Stimulated activated CD8-positive, alpha-beta memory T cell treated with anti-CD3 and anti-CD28 coated beads, Interleukin-2, amount 100 ng/mL, for 48 hours (primary cell): Measurements from ENCODE around the gene SMARCAL1.

Source experiments
- DNase-seq, 2 donors: peaks; one replicate each; pipeline ENCODE4 v3.0.0-alpha.2; 2020; ENCODE audit warnings: low read depth in 2 of 2

The SMARCAL1 gene

GRCh38 chr2:216477283-216478035 lies 65.2 kb downstream of the SMARCAL1 start:
- no peak for DNase-seq

GRCh38 chr2:216478151-216478550 lies 65.9 kb downstream of the SMARCAL1 start:
- no peak for DNase-seq

GRCh38 chr2:216478791-216479190 lies 66.5 kb downstream of the SMARCAL1 start:
- DNase-seq = no peak

GRCh38 chr2:216480221-216480620 lies 67.9 kb downstream of the SMARCAL1 start:
- DNase-seq = no peak

- DNase-seq = no peak
Observed at GRCh38 chr2:216482640-216483039, 70.4 kb downstream of the SMARCAL1 start.

GRCh38 chr2:216485237-216485636 lies 73.0 kb downstream of the SMARCAL1 start:
- no peak for DNase-seq

- no peak for DNase-seq
Observed at GRCh38 chr2:216485745-216486144, 73.5 kb downstream of the SMARCAL1 start.

- no peak for DNase-seq
Observed at GRCh38 chr2:216486271-216486670, 74.0 kb downstream of the SMARCAL1 start.

GRCh38 chr2:216486708-216487107 lies 74.4 kb downstream of the SMARCAL1 start:
- no peak for DNase-seq

GRCh38 chr2:216490061-216490460 lies 77.8 kb downstream of the SMARCAL1 start:
- DNase-seq = no peak

- no peak for DNase-seq
Observed at GRCh38 chr2:216491793-216492596, 79.7 kb downstream of the SMARCAL1 start.

GRCh38 chr2:216492597-216493333 lies 80.5 kb downstream of the SMARCAL1 start:
- DNase-seq = no peak

GRCh38 chr2:216493334-216493685 lies 81.0 kb downstream of the SMARCAL1 start:
- no peak for DNase-seq

GRCh38 chr2:216495656-216496055 lies 83.4 kb downstream of the SMARCAL1 start:
- DNase-seq = no peak

- no peak for DNase-seq
Observed at GRCh38 chr2:216497382-216498069, 85.2 kb downstream of the SMARCAL1 start.

- DNase-seq = no peak
Observed at GRCh38 chr2:216498070-216498378, 85.7 kb downstream of the SMARCAL1 start.

- peak; percentile 83 to 84 for DNase-seq
Observed at GRCh38 chr2:216498379-216499352, 86.4 kb downstream of the SMARCAL1 start, which contains the start of gene RPL37A. Gene RPL37A, plus strand, starts transcription at chr2:216498844. Its CDS starts 31 bp downstream, at chr2:216498875.

GRCh38 chr2:216499641-216500218 lies 87.4 kb downstream of the SMARCAL1 start:
- DNase-seq = no peak

- DNase-seq = no peak
Observed at GRCh38 chr2:216500572-216500971, 88.3 kb downstream of the SMARCAL1 start.

GRCh38 chr2:216501854-216502253 lies 89.6 kb downstream of the SMARCAL1 start:
- no peak for DNase-seq
